HG03565 (cell line): Measurements from ENCODE around the gene CLEC18C.
"Not testable (repeated sequence)": the region's sequence is repeated elsewhere in the genome, so short reads cannot be mapped to it uniquely, and the experiment has no call there.

Source experiments
- ATAC-seq: cut with Tn5 transposase; IDR thresholded peaks from one replicate; pipeline ENCODE4 v1.9.1; 2021; ENCODE audit warnings: mild to moderate bottlenecking, moderate library complexity; ENCODE audit not compliant: unreplicated experiment

Gene CLEC18C

DNA sequence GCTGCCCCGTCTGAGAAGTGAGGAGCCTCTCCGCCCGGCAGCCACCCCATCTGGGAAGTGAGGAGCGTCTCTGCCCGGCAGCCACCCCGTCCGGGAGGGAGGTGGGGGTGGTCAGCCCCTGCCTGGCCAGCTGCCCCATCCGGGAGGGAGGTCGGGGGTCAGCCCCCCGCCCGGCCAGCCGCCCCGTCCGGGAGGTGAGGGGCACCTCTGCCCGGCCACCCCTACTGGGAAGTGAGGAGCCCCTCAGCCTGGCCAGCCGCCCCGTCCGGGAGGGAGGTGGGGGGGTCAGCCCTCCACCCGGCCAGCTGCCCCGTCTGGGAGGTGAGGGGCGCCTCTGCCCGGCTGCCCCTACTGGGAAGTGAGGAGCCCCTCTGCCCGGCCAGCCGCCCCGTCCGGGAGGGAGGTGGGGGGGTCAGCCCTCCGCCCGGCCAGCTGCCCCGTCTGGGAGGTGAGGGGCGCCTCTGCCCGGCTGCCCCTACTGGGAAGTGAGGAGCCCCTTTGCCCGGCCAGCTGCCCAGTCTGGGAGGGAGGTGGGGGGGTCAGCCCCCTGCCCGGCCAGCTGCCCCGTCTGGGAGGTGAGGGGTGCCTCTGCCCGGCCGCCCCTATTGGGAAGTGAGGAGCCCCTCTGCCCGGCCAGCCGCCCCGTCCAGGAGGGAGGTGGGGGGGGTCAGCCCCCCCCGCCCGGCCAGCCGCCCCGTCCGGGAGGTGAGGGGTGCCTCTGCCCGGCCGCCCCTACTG is 31.2 kb downstream of the CLEC18C start:
- ATAC-seq, result not testable (repeated sequence)

DNA sequence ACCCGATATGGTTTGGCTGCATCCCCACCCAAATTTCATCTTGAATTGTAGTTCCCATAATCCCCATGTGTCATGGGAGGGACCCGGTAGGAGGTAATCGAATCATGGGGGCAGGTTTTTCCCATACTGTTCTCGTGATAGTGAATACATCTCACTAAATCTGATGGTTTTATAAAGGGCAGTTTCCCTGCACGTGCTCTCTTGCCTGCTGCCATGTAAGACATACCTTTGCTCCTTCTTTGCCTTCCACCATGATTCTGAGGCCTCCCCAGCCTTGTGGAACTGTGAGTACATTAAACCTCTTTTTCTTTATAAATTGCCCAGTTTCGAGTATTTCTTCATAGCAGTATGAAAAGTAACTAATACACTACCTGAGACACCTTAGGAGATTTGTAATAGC is 32.8 kb downstream of the CLEC18C start:
- ATAC-seq, result not testable (repeated sequence)

DNA sequence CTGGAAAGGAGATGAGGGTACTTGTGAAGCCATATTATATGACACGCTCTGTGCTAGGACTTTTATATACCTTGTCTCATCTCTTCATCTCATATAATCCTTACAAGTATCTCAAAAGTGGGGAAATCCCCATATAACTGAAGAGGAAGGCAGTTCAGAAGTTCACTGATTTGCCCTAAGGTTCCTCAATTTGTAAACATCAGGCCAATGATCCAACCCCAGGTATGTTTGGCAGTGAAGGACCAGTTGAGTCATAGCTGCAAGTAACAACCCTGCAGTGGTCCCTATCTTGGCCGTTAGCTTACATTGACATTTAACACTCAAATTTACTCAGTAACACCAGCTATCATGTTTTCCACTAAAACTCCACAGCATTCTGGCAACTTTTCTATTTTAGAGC is 45.0 kb downstream of the CLEC18C start:
- not testable (repeated sequence) for ATAC-seq

DNA sequence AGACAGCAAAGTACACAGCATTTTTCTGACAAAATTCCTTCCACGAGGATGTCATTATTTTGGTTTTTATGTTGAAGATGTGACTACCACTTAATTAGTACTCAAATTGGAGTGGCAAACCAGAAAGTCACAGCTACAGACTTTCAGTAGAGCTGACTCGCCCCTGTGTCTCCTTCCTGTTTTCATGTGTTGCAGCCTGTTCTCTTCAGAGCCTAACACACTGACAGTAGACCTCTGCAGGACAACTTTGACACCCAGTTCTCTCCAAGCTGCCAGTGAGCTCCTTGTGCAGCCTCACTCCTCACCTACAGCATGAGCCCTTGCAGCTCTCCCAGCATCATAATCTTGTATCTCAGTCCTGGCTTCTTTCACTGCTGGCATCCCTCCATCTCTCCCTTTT is 49.0 kb downstream of the CLEC18C start:
- not testable (repeated sequence) for ATAC-seq

DNA sequence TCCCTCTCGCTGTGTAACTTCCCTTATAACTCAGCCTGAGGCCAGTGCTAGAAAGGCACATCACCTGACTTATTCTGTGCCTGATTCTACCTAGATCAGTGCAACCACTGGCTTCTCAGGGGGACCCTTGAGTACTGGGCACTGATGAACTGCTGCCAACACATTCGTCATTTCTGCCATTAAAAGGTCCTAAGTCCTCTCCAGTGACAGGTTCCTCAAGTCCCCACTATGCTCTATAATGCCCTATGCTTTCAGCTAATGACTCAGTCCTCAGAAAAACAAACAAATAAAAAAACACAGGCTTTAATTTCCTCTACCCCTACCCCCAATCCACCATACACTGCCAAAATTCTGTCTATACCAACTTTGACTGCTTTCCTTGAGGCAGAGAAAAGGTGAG is 49.6 kb downstream of the CLEC18C start:
- not testable (repeated sequence) for ATAC-seq

DNA sequence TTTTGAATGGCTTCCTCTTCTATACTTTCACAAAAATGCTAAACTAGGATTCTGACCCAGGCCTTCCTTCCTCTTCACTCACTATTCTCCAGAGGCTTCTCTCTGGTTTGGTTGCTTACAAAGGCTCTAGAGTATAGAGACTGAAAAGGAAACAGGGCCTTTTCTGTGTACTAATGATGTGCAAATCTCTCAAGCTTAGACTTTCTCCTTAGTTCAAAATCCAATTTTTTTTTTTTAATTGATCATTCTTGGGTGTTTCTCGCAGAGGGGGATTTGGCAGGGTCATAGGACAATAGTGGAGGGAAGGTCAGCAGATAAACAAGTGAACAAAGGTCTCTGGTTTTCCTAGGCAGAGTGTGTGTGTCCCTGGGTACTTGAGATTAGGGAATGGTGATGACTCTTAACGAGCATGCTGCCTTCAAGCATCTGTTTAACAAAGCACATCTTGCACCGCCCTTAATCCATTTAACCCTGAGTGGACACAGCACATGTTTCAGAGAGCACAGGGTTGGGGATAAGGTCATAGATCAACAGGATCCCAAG is 50.5 kb downstream of the CLEC18C start:
- not testable (repeated sequence) for ATAC-seq

DNA sequence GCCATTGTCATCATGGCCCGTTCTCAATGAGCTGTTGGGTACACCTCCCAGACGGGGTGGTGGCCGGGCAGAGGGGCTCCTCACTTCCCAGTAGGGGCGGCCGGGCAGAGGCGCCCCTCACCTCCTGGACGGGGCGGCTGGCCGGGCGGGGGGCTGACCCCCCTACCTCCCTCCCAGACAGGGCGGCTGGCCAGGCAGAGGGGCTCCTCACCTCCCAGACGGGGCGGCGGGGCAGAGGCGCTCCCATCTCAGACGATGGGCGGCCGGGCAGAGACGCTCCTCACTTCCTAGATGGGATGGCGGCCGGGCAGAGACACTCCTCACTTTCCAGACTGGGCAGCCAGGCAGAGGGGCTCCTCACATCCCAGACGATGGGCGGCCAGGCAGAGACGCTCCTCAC is 51.1 kb downstream of the CLEC18C start:
- ATAC-seq, result not testable (repeated sequence)

DNA sequence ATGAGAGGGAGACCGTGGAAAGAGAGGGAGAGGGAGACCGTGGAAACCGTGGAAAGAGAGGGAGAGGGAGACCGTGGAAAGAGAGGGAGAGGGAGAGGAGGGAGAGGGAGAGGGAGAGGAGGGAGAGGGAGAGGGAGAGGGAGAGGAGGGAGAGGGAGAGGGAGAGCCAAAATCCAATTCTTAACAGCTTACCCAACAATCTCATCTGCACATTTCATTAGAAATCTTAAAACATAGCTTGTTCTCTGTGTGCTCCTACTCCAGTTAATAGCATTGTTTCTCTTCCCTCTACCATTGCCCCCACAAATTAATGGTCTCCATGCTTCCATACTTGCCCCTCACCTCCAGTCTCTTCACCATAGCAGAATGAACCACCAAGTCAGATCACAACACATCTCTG is 51.8 kb downstream of the CLEC18C start:
- not testable (repeated sequence) for ATAC-seq

DNA sequence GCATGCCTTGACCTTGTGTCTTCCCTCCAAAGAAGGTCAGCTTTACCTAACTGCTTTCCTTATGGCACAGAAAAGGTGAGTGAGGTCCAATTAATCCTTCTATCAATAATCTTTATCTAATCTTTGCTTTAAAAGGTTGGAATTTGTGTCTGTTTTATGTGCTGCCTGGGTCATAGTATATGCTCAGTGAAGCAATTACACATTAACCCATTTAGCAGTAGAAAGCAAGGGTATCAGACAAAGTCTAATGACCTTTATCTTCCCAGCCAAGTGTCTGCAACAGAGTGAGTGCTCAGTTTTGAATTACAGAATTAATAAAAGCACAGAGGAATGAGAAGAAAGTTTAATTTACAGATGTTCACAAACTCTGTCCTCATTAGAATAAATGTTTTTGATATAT is 52.4 kb downstream of the CLEC18C start:
- ATAC-seq, result not testable (repeated sequence)

DNA sequence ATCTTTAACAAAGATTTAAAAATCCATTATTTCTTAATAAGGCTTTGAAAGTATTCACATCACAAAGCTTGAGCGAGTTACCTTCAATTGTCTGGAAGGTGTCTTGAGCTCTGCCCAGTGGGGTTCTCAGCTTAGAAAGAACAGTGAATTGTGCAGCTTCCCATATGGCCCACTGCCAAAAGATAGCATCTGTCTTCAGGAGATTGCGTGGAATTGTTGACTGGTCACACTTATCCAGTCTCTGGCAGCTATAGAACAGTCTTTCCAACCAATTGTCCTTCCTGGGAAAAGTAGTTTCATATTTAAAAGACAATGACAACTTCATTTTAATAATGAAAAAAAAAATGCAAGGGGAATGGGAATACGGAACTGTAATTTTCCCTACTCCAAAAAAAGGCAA is 58.2 kb downstream of the CLEC18C start:
- ATAC-seq, result not testable (repeated sequence)
